OCI-LY1 (cell line): ENCODE data around the gene CRISP2.

Experiments
- H2AFZ ChIP-seq: fragments of 200-600 bp; sonication (generic), shearing (Covaris generic); 2 replicates; pipeline ENCODE4 v1.6.0; 2014; ENCODE audit warnings: antibody characterized with exemption, mild to moderate bottlenecking, low read length
- H3F3A ChIP-seq: fragments of 200-600 bp; sonication (generic), shearing (Covaris generic); 2 replicates; pipeline ENCODE4 v1.6.0; 2014; ENCODE audit warnings: mild to moderate bottlenecking, antibody characterized with exemption, low read length, moderate library complexity; ENCODE audit not compliant: insufficient read depth
- H3K27ac ChIP-seq: fragments of 200-600 bp; sonication (generic); 2 replicates; pipeline ENCODE4 v1.5.1; 2014; ENCODE audit warnings: low read length, mixed run types, mild to moderate bottlenecking, low read depth; ENCODE audit not compliant: poor library complexity, severe bottlenecking
- H3K27me3 ChIP-seq: fragments of 200-600 bp; sonication (generic); 2 replicates; pipeline ENCODE4 v1.6.0; 2014; ENCODE audit warnings: antibody characterized with exemption, mild to moderate bottlenecking, low read length, moderate library complexity; ENCODE audit not compliant: insufficient read depth
- H3K36me3 ChIP-seq: fragments of 200-600 bp; sonication (generic); 2 replicates; pipeline ENCODE4 v1.6.1; 2014; ENCODE audit warnings: mild to moderate bottlenecking, antibody characterized with exemption, low read length, moderate library complexity, mixed read lengths; ENCODE audit not compliant: insufficient read depth
- H3K4me1 ChIP-seq: fragments of 200-600 bp; sonication (generic); 2 replicates; pipeline ENCODE4 v1.5.1; 2014; ENCODE audit warnings: mild to moderate bottlenecking, low read length, moderate library complexity; ENCODE audit not compliant: insufficient read depth, severe bottlenecking
- H3K4me2 ChIP-seq: fragments of 200-600 bp; sonication (generic), shearing (Covaris generic); 2 replicates; pipeline ENCODE4 v1.6.1; 2014; ENCODE audit warnings: low read length
- H3K4me3 ChIP-seq: fragments of 200-600 bp; sonication (generic); 2 replicates; pipeline ENCODE4 v1.5.1; 2014; ENCODE audit warnings: low read length, low read depth, mild to moderate bottlenecking, mixed read lengths; ENCODE audit not compliant: poor library complexity, severe bottlenecking
- H3K79me2 ChIP-seq: fragments of 200-600 bp; shearing (Covaris generic); 2 replicates; pipeline ENCODE4 v1.6.1; 2016; ENCODE audit warnings: mixed run types, low read length, mixed read lengths; ENCODE audit not compliant: insufficient read depth
- H3K9ac ChIP-seq: fragments of 200-600 bp; sonication (generic), shearing (Covaris generic); 2 replicates; pipeline ENCODE4 v1.6.1; 2014; ENCODE audit warnings: mild to moderate bottlenecking, low read length, mixed read lengths
- H3K9me2 ChIP-seq: fragments of 200-600 bp; sonication (generic), shearing (Covaris generic); 2 replicates; pipeline ENCODE4 v1.6.1; 2014; ENCODE audit warnings: low read depth, mild to moderate bottlenecking, low read length, mixed read lengths
- H3K9me3 ChIP-seq: fragments of 200-600 bp; shearing (Covaris generic); 2 replicates; pipeline ENCODE4 v1.6.1; 2014; ENCODE audit warnings: low read length, mixed read lengths
- H4K20me1 ChIP-seq: fragments of 200-600 bp; sonication (generic), shearing (Covaris generic); 2 replicates; pipeline ENCODE4 v1.6.0; 2016; ENCODE audit warnings: mild to moderate bottlenecking, low read length; ENCODE audit not compliant: insufficient read depth
- EZH2 ChIP-seq: fragments of 200-600 bp; sonication (generic), shearing (Covaris generic); IDR thresholded peaks from 2 replicates; pipeline ENCODE4 v1.8.0; 2017; ENCODE audit warnings: borderline replicate concordance, mixed run types, mild to moderate bottlenecking, antibody characterized with exemption, low read length, moderate library complexity, mixed read lengths
- TF ChIP-seq, protein P1 (sequence below): fragments of 200-600 bp; sonication (generic), shearing (Covaris generic); IDR thresholded peaks from 2 replicates; pipeline ENCODE4 v1.5.1; 2017; ENCODE audit warnings: mild to moderate bottlenecking, antibody characterized with exemption, low read length, moderate library complexity, mixed read lengths

CRISP2 gene

DNA sequence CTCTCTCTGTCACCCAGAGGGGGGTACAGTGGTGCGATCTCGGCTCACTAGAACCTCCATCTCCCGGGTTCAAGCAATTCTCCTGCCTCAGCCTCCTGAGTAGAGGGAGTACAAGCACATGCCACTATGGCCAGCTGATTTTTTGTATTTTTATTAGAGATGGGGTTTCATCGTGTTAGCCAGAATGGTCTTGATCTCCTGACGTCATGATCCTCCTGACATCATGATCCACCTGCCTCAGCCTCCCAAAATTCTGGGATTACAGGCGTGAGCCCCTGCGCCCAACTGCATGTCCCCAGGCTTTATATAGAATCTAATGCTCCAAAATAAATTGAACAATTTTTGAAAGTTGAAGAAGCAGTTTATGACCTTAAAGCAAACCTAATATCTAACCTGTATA is 7.0 kb upstream of the CRISP2 start:
- Histone ChIP-seq H3K9ac (no peak overlapping the region), H2AFZ (no peak overlapping the region), H3K27ac (no peak overlapping the region), H3K36me3 (no peaks in the 10 kb centered on the region), H3K27me3 (no peaks in the 10 kb centered on the region), H3F3A (no peaks in the 10 kb centered on the region), H3K4me3 (no peak overlapping the region), H3K9me3 (no peaks in the 10 kb centered on the region), H3K79me2 (no peaks in the 10 kb centered on the region), H3K4me1 (no peaks in the 10 kb centered on the region), H3K4me2 (no peak overlapping the region), H3K9me2 (no peaks in the 10 kb centered on the region), H4K20me1 (no peaks in the 10 kb centered on the region)
- no peak for TF ChIP-seq EZH2
- TF ChIP-seq, protein P1, sequence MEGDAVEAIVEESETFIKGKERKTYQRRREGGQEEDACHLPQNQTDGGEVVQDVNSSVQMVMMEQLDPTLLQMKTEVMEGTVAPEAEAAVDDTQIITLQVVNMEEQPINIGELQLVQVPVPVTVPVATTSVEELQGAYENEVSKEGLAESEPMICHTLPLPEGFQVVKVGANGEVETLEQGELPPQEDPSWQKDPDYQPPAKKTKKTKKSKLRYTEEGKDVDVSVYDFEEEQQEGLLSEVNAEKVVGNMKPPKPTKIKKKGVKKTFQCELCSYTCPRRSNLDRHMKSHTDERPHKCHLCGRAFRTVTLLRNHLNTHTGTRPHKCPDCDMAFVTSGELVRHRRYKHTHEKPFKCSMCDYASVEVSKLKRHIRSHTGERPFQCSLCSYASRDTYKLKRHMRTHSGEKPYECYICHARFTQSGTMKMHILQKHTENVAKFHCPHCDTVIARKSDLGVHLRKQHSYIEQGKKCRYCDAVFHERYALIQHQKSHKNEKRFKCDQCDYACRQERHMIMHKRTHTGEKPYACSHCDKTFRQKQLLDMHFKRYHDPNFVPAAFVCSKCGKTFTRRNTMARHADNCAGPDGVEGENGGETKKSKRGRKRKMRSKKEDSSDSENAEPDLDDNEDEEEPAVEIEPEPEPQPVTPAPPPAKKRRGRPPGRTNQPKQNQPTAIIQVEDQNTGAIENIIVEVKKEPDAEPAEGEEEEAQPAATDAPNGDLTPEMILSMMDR, result no peak

- Histone ChIP-seq H3K4me1 (no peaks in the 10 kb centered on the region), H3K9me3 (no peaks in the 10 kb centered on the region), H3K36me3 (no peaks in the 10 kb centered on the region; the same call in 1 of the 2 replicates), H3K79me2 (no peaks in the 10 kb centered on the region), H2AFZ (no peak overlapping the region), H3K27me3 (no peaks in the 10 kb centered on the region), H3F3A (no peaks in the 10 kb centered on the region), H3K9ac (no peak overlapping the region), H3K9me2 (no peaks in the 10 kb centered on the region), H3K27ac (no peak overlapping the region), H3K4me2 (no peak overlapping the region), H4K20me1 (no peaks in the 10 kb centered on the region), H3K4me3 (no peak overlapping the region)
- no peak for TF ChIP-seq EZH2
- TF ChIP-seq, protein P1, result no peak
These were observed 14.9 kb downstream of the CRISP2 start for GRCh38 chr6:49698478-49698877.

- Histone ChIP-seq H3K9ac (no peak overlapping the region), H3K27me3 (no peaks in the 10 kb centered on the region), H3F3A (no peaks in the 10 kb centered on the region), H3K4me2 (no peak overlapping the region), H3K9me3 (no peaks in the 10 kb centered on the region), H3K4me1 (no peaks in the 10 kb centered on the region), H2AFZ (no peak overlapping the region), H3K4me3 (no peak overlapping the region), H3K79me2 (no peaks in the 10 kb centered on the region), H3K9me2 (no peaks in the 10 kb centered on the region), H4K20me1 (no peaks in the 10 kb centered on the region), H3K27ac (no peak overlapping the region), H3K36me3 (no peaks in the 10 kb centered on the region; the same call in 1 of the 2 replicates)
- TF ChIP-seq, protein P1, result no peak
- TF ChIP-seq EZH2, result no peak
These were observed 19.8 kb downstream of the CRISP2 start for GRCh38 chr6:49693512-49693911.
